ENCODE data around the gene ACP5.

The ACP5 gene

GRCh38 chr19:11540645-11541044, 36.8 kb downstream of the ACP5 start:
- no peak overlapping the region for H2BK5ac ChIP-seq (ENCODE audit: low read length)
- peak overlapping the region; percentile 77 for H3K4ac ChIP-seq (ENCODE audit: low read depth, low read length)
- H3K56ac ChIP-seq (ENCODE audit: low read length), result peak overlapping the region; percentile 75
- H3K27ac ChIP-seq (ENCODE audit: low read depth, low read length), result no peak overlapping the region
- no peak for DNase-seq
- peak overlapping the region; percentile 73 for H3K18ac ChIP-seq (ENCODE audit: low read length)
- H3K36me3 ChIP-seq (ENCODE audit: control insufficient read depth, insufficient read depth, low read length), result no peaks in the 10 kb centered on the region
- peak overlapping the region; percentile 69 for H3K9ac ChIP-seq (ENCODE audit: low read length)
- no peak overlapping the region for H4K5ac ChIP-seq (ENCODE audit: low read length)
- peaks cover 1% of the 10 kb centered on the region for H3K79me1 ChIP-seq (ENCODE audit: low read length)
- H3K4me3 ChIP-seq (ENCODE audit: low read length), result no peak overlapping the region
- peak overlapping the region; percentile 77 for H4K8ac ChIP-seq (ENCODE audit: low read depth, low read length)
- H2BK120ac ChIP-seq (ENCODE audit: low read depth, low read length), result peak overlapping the region; percentile 3
- H2AK5ac ChIP-seq (ENCODE audit: low read length), result peak overlapping the region; percentile 56
- peaks cover 9% of the 10 kb centered on the region for H3K4me1 ChIP-seq (ENCODE audit: control insufficient read depth, low read depth, low read length)
- no peak overlapping the region for H2BK15ac ChIP-seq (replicated peaks; ENCODE audit: low read depth)
- no peak overlapping the region for H3K4me2 ChIP-seq (ENCODE audit: low read length)
- WGBS (ENCODE audit: extremely low coverage, insufficient coverage, low lambda C conversion rate), result no CpG with 5 or more reads among the region's 5 CpGs
- H3K79me2 ChIP-seq (ENCODE audit: control insufficient read depth, insufficient read depth, low read length), result no peaks in the 10 kb centered on the region
- H3K23ac ChIP-seq (ENCODE audit: low read length), result no peak overlapping the region
- H3K27me3 ChIP-seq (ENCODE audit: insufficient read depth, low read length, poor library complexity), result no peaks in the 10 kb centered on the region

- Histone ChIP-seq H3K18ac (ENCODE audit: low read length) (peak overlapping the region; percentile 73), H3K27me3 (ENCODE audit: insufficient read depth, low read length, poor library complexity) (no peaks in the 10 kb centered on the region), H2BK15ac (replicated peaks; ENCODE audit: low read depth) (no peak overlapping the region), H3K27ac (ENCODE audit: low read depth, low read length) (peak overlapping the region; percentile 8), H4K8ac (ENCODE audit: low read depth, low read length) (peak overlapping the region; percentile 97), H2BK5ac (ENCODE audit: low read length) (peak overlapping the region; percentile 21), H2BK120ac (ENCODE audit: low read depth, low read length) (no peak overlapping the region), H4K5ac (ENCODE audit: low read length) (no peak overlapping the region), H3K79me2 (ENCODE audit: control insufficient read depth, insufficient read depth, low read length) (no peaks in the 10 kb centered on the region), H3K36me3 (ENCODE audit: control insufficient read depth, insufficient read depth, low read length) (no peaks in the 10 kb centered on the region), H3K56ac (ENCODE audit: low read length) (peak overlapping the region; percentile 88), H3K23ac (ENCODE audit: low read length) (no peak overlapping the region), H3K4ac (ENCODE audit: low read depth, low read length) (peak overlapping the region; percentile 77), H3K4me2 (ENCODE audit: low read length) (peak overlapping the region; percentile 71), H3K9ac (ENCODE audit: low read length) (peak overlapping the region; percentile 78), H3K4me1 (ENCODE audit: control insufficient read depth, low read depth, low read length) (peaks cover 9% of the 10 kb centered on the region), H3K79me1 (ENCODE audit: low read length) (peaks cover 1% of the 10 kb centered on the region), H3K4me3 (ENCODE audit: low read length) (peak overlapping the region; percentile 40), H2AK5ac (ENCODE audit: low read length) (peak overlapping the region; percentile 73)
- DNase-seq, result peak; percentile 89
- no CpG with 5 or more reads among the region's 36 CpGs for WGBS (ENCODE audit: extremely low coverage, insufficient coverage, low lambda C conversion rate)
Observed at GRCh38 chr19:11539495-11540365, 37.7 kb downstream of the ACP5 start.

GRCh38 chr19:11538232-11539036, 39.0 kb downstream of the ACP5 start, which contains the start of gene CNN1:
TSS of gene CNN1 (plus strand) at chr19:11538851. CDS start at chr19:11538928, 77 bp downstream.
- peaks cover 9% of the 10 kb centered on the region for H3K4me1 ChIP-seq (ENCODE audit: control insufficient read depth, low read depth, low read length)
- peak; percentile 98 for DNase-seq
- peaks cover 1% of the 10 kb centered on the region for H3K79me1 ChIP-seq (ENCODE audit: low read length)
- H3K56ac ChIP-seq (ENCODE audit: low read length), result peak within 1 kb of the TSS; percentile 88
- no peak within 1 kb of the TSS for H4K8ac ChIP-seq (ENCODE audit: low read depth, low read length)
- peak within 1 kb of the TSS; percentile 30 for H3K18ac ChIP-seq (ENCODE audit: low read length)
- peak within 1 kb of the TSS; percentile 50 for H2BK5ac ChIP-seq (ENCODE audit: low read length)
- WGBS (ENCODE audit: extremely low coverage, insufficient coverage, low lambda C conversion rate), result no CpG with 5 or more reads among the region's 21 CpGs
- H3K27me3 ChIP-seq (ENCODE audit: insufficient read depth, low read length, poor library complexity), result no peaks in the 10 kb centered on the region
- H3K4me2 ChIP-seq (ENCODE audit: low read length), result peak within 1 kb of the TSS; percentile 71
- no peaks in the 10 kb centered on the region for H3K36me3 ChIP-seq (ENCODE audit: control insufficient read depth, insufficient read depth, low read length)
- H3K9ac ChIP-seq (ENCODE audit: low read length), result peak within 1 kb of the TSS; percentile 78
- H3K4ac ChIP-seq (ENCODE audit: low read depth, low read length), result peak within 1 kb of the TSS; percentile 75
- no peak within 1 kb of the TSS for H2BK15ac ChIP-seq (replicated peaks; ENCODE audit: low read depth)
- H3K4me3 ChIP-seq (ENCODE audit: low read length), result peak within 1 kb of the TSS; percentile 49
- H3K23ac ChIP-seq (ENCODE audit: low read length), result no peak within 1 kb of the TSS
- peak within 1 kb of the TSS; percentile 64 for H3K27ac ChIP-seq (ENCODE audit: low read depth, low read length)
- H2BK120ac ChIP-seq (ENCODE audit: low read depth, low read length), result no peak within 1 kb of the TSS
- H4K5ac ChIP-seq (ENCODE audit: low read length), result no peak within 1 kb of the TSS
- peak within 1 kb of the TSS; percentile 82 for H2AK5ac ChIP-seq (ENCODE audit: low read length)
- no peaks in the 10 kb centered on the region for H3K79me2 ChIP-seq (ENCODE audit: control insufficient read depth, insufficient read depth, low read length)

GRCh38 chr19:11535792-11536595, 41.5 kb downstream of the ACP5 start:
- no peak overlapping the region for H2BK120ac ChIP-seq (ENCODE audit: low read depth, low read length)
- H2BK5ac ChIP-seq (ENCODE audit: low read length), result no peak overlapping the region
- H3K9ac ChIP-seq (ENCODE audit: low read length), result peak overlapping the region; percentile 60
- WGBS (ENCODE audit: extremely low coverage, insufficient coverage, low lambda C conversion rate), result no CpG with 5 or more reads among the region's 54 CpGs
- H2BK15ac ChIP-seq (replicated peaks; ENCODE audit: low read depth), result no peak overlapping the region
- H3K23ac ChIP-seq (ENCODE audit: low read length), result no peak overlapping the region
- no peaks in the 10 kb centered on the region for H3K36me3 ChIP-seq (ENCODE audit: control insufficient read depth, insufficient read depth, low read length)
- H3K4me1 ChIP-seq (ENCODE audit: control insufficient read depth, low read depth, low read length), result peaks cover 9% of the 10 kb centered on the region
- H3K4me2 ChIP-seq (ENCODE audit: low read length), result peak overlapping the region; percentile 2
- H3K18ac ChIP-seq (ENCODE audit: low read length), result peak overlapping the region; percentile 33
- peak overlapping the region; percentile 71 for H3K56ac ChIP-seq (ENCODE audit: low read length)
- peak; percentile 93 for DNase-seq
- H2AK5ac ChIP-seq (ENCODE audit: low read length), result no peak overlapping the region
- no peak overlapping the region for H3K4me3 ChIP-seq (ENCODE audit: low read length)
- H3K79me2 ChIP-seq (ENCODE audit: control insufficient read depth, insufficient read depth, low read length), result no peaks in the 10 kb centered on the region
- peak overlapping the region; percentile 38 for H3K4ac ChIP-seq (ENCODE audit: low read depth, low read length)
- H4K5ac ChIP-seq (ENCODE audit: low read length), result no peak overlapping the region
- H4K8ac ChIP-seq (ENCODE audit: low read depth, low read length), result peak overlapping the region; percentile 83
- no peaks in the 10 kb centered on the region for H3K27me3 ChIP-seq (ENCODE audit: insufficient read depth, low read length, poor library complexity)
- H3K27ac ChIP-seq (ENCODE audit: low read depth, low read length), result no peak overlapping the region
- peaks cover 1% of the 10 kb centered on the region for H3K79me1 ChIP-seq (ENCODE audit: low read length)

- Histone ChIP-seq H3K4me1 (ENCODE audit: control insufficient read depth, low read depth, low read length) (peaks cover 5% of the 10 kb centered on the region), H3K23ac (ENCODE audit: low read length) (no peak overlapping the region), H3K56ac (ENCODE audit: low read length) (no peak overlapping the region), H3K18ac (ENCODE audit: low read length) (no peak overlapping the region), H3K4ac (ENCODE audit: low read depth, low read length) (no peak overlapping the region), H2BK120ac (ENCODE audit: low read depth, low read length) (no peak overlapping the region), H3K9ac (ENCODE audit: low read length) (no peak overlapping the region), H3K4me2 (ENCODE audit: low read length) (no peak overlapping the region), H3K27me3 (ENCODE audit: insufficient read depth, low read length, poor library complexity) (no peaks in the 10 kb centered on the region), H3K79me1 (ENCODE audit: low read length) (peaks cover 1% of the 10 kb centered on the region), H3K79me2 (ENCODE audit: control insufficient read depth, insufficient read depth, low read length) (no peaks in the 10 kb centered on the region), H2AK5ac (ENCODE audit: low read length) (no peak overlapping the region), H2BK5ac (ENCODE audit: low read length) (no peak overlapping the region), H2BK15ac (replicated peaks; ENCODE audit: low read depth) (no peak overlapping the region), H4K8ac (ENCODE audit: low read depth, low read length) (no peak overlapping the region), H4K5ac (ENCODE audit: low read length) (no peak overlapping the region), H3K4me3 (ENCODE audit: low read length) (no peak overlapping the region), H3K27ac (ENCODE audit: low read depth, low read length) (no peak overlapping the region), H3K36me3 (ENCODE audit: control insufficient read depth, insufficient read depth, low read length) (no peaks in the 10 kb centered on the region)
- DNase-seq, result no peak
- WGBS (ENCODE audit: extremely low coverage, insufficient coverage, low lambda C conversion rate), result no CpG with 5 or more reads among the region's 5 CpGs
Observed at GRCh38 chr19:11534948-11535347, 42.5 kb downstream of the ACP5 start.
